H1 (cell line): ENCODE measurements around the gene TFDP3. TPM values are rescaled to one million over a fixed set of nuclear protein-coding genes. Genes with fewer than 3 reads are reported as not detected.

Source experiments
- polyA plus RNA-seq, 7 experiments: library from polyadenylated mRNA; depleted of rRNA in 3 of 7; stranded (reverse) in 5 of 7; unstranded in 2 of 7; fragments of >200 nt in 5 of 7; fragments of 200-250 nt in 2 of 7; gene quantifications; 1 replicate in 5 of 7; 2 replicates in 1 of 7; 4 replicates in 1 of 7; pipeline versions ENCODE4 v1.2.1 to v1.2.3, GENCODE V29; 2011 to 2013; ENCODE audit warnings: missing spikeins in 2 of 7, mixed read lengths in 2 of 7
- small RNA-seq: library from polyadenylated mRNA; stranded (forward); fragments of <200 nt; extraction: miRNeasy Mini kit (QIAGEN cat#:217004); gene quantifications from one replicate; pipeline ENCODE3, GENCODE V24; 2013; ENCODE audit not compliant: insufficient read depth
- total RNA-seq: library from RNA; stranded (reverse); fragmentation: NEBNext Ultra II Directional; extraction: Animal tissue kit (Norgen Biotek cat#: 25700); gene quantifications from 2 replicates; pipeline ENCODE4 v1.2.1, GENCODE V29; 2021

TFDP3 gene
- total and polyA plus RNA-seq, 2 of the 8 experiments (the other 6 are each of a cell fraction or from before 2014, with no cell fraction given), result not detected

Small RNA genes lying within 50 kb of the gene (small RNA-seq; reads per million reads assigned to genes)
- gene RNU1-115P, result not detected

Other genes starting within 250 kb of the TFDP3 start
- gene USP26, start 121.2 kb downstream of the TFDP3 start, total RNA-seq, result not detected in 2 replicates
- not detected in 2 replicates for gene USP26, start 121.2 kb downstream of the TFDP3 start, polyA plus RNA-seq (2011; rRNA removed)
- gene GPC4, start 197.1 kb upstream of the TFDP3 start, total RNA-seq, result 225 and 230 TPM in 2 replicates
- gene GPC4, start 197.1 kb upstream of the TFDP3 start, polyA plus RNA-seq (2011; rRNA removed), result 46.8 and 52.0 TPM in 2 replicates